ENCODE measurements around the gene SAMD14. TPM values are rescaled to one million over a fixed set of nuclear protein-coding genes. Genes with fewer than 3 reads are reported as not detected.

The SAMD14 gene
- total and polyA plus RNA-seq, 10 of the 15 experiments (the other 5 are each of a cell fraction or from before 2014, with no cell fraction given): 0.06 to 1.7 (median 0.25) TPM; not detected in 3

- DNase-seq (ENCODE audit: low read depth, low spot score): no peak
- BruUV-seq (replicated peaks): no TSS peak
- H3K36me3 ChIP-seq (ENCODE audit: control insufficient read depth in 2 of 2, insufficient read depth in 2 of 2, low read length in 1 of 2): no peaks in the 10 kb centered on the region
- ChIA-PET RAD21 (ENCODE audit: unreplicated experiment) (interaction anchor here (0.7 to 1.1 kb wide), 4 partner anchors 14 to 82 kb away, joined by 3 read pairs; no protein-coding TSS in a partner anchor), CTCF (interaction anchor here (0.9 to 2.2 kb wide), 6 partner anchors 13 to 61 kb away, joined by 4 to 10 read pairs (median 6); no protein-coding TSS in a partner anchor), SMC1A (ENCODE audit: uncharacterized antibody, unreplicated experiment) (interaction anchor here (0.7 to 1.7 kb wide), 2 partner anchors 44 to 79 kb away, joined by 3 to 6 read pairs; no protein-coding TSS in a partner anchor), POLR2A (no interaction called here)
- H4K20me1 ChIP-seq (ENCODE audit: control insufficient read depth, insufficient read depth): no peaks in the 10 kb centered on the region
- no peak overlapping the region; the same call in 1 of the 2 replicates for H3K4me2 ChIP-seq (ENCODE audit: control insufficient read depth, insufficient read depth)
- no peak overlapping the region for H3K9ac ChIP-seq (ENCODE audit: control insufficient read depth, insufficient read depth, low read length)
- no peaks in the 10 kb centered on the region for H3K4me1 ChIP-seq (ENCODE audit: control insufficient read depth, insufficient read depth, low read length)
- FAIRE-seq: no peak
- no peak overlapping the region for H3K27ac ChIP-seq (ENCODE audit: control insufficient read depth, insufficient read depth)
- in situ Hi-C loops (cut with MboI) (no loop called here), intact Hi-C loops (cut with micrococcal nuclease; ENCODE audit: unreplicated experiment) (no loop called here)
- H3K4me3 ChIP-seq: no peak overlapping the region
- H3K79me2 ChIP-seq (ENCODE audit: control insufficient read depth, insufficient read depth, low read length): no peaks in the 10 kb centered on the region
- WGBS (ENCODE audit: insufficient coverage, insufficient replicate concordance, low lambda C conversion rate, missing lambda C conversion rate): 2% methylated on average over 45 of the region's 64 CpGs
- no peak overlapping the region; the same call in 1 of the 2 replicates for H2AFZ ChIP-seq (ENCODE audit: control insufficient read depth, low read depth, low read length)
- H3K27me3 ChIP-seq (replicated peaks in 1 of 2; ENCODE audit: control insufficient read depth in 2 of 2, insufficient read depth in 2 of 2, low read length in 1 of 2): peaks cover 6% of the 10 kb centered on the region in 2 experiments; a peak in 3 of 4 replicates
- H3K9me3 ChIP-seq (replicated peaks; ENCODE audit: control insufficient read depth, insufficient read depth, low read length): no peaks in the 10 kb centered on the region
- peak; percentile 90 for ATAC-seq
- TF ChIP-seq SIN3A (IDR thresholded peaks at IDR 0.05; ENCODE audit: low read depth, low read length) (no peak), CBX3 (IDR thresholded peaks at IDR 0.05; ENCODE audit: borderline replicate concordance, low read depth) (no peak), ZNF687 (IDR thresholded peaks at IDR 0.05) (0 out of 2 replicates have a peak, but pooled peaks have one; percentile 20), NR2F1 (conservative IDR thresholded peaks at IDR 0.05) (0 out of 2 replicates have a peak, but pooled peaks have one; percentile 24), PML (IDR thresholded peaks at IDR 0.05; ENCODE audit: low read length) (no peak), BACH1 (IDR thresholded peaks at IDR 0.05; ENCODE audit: borderline replicate concordance) (peak; percentile 45; the same call in 1 of the 2 replicates), IKZF1 (conservative IDR thresholded peaks at IDR 0.05) (peak; percentile 63), HDAC6 (IDR thresholded peaks at IDR 0.05; ENCODE audit: unreplicated experiment) (peak; percentile 65), POLR2A (IDR thresholded peaks at IDR 0.05; ENCODE audit: low read depth, low read length) (no peak), ESRRA (IDR thresholded peaks at IDR 0.05; ENCODE audit: low read length) (no peak), CTCF (IDR thresholded peaks at IDR 0.05 in 2 of 3, conservative IDR thresholded peaks at IDR 0.05 in 1 of 3; ENCODE audit: control insufficient read depth in 2 of 3, extremely low read depth in 1 of 3, insufficient read depth in 1 of 3, low read depth in 3 of 3, low read length in 3 of 3) (peak; percentile 49 to 56 (median 51); a peak in 5 of 6 replicates)
- TF ChIP-seq, protein P1, sequence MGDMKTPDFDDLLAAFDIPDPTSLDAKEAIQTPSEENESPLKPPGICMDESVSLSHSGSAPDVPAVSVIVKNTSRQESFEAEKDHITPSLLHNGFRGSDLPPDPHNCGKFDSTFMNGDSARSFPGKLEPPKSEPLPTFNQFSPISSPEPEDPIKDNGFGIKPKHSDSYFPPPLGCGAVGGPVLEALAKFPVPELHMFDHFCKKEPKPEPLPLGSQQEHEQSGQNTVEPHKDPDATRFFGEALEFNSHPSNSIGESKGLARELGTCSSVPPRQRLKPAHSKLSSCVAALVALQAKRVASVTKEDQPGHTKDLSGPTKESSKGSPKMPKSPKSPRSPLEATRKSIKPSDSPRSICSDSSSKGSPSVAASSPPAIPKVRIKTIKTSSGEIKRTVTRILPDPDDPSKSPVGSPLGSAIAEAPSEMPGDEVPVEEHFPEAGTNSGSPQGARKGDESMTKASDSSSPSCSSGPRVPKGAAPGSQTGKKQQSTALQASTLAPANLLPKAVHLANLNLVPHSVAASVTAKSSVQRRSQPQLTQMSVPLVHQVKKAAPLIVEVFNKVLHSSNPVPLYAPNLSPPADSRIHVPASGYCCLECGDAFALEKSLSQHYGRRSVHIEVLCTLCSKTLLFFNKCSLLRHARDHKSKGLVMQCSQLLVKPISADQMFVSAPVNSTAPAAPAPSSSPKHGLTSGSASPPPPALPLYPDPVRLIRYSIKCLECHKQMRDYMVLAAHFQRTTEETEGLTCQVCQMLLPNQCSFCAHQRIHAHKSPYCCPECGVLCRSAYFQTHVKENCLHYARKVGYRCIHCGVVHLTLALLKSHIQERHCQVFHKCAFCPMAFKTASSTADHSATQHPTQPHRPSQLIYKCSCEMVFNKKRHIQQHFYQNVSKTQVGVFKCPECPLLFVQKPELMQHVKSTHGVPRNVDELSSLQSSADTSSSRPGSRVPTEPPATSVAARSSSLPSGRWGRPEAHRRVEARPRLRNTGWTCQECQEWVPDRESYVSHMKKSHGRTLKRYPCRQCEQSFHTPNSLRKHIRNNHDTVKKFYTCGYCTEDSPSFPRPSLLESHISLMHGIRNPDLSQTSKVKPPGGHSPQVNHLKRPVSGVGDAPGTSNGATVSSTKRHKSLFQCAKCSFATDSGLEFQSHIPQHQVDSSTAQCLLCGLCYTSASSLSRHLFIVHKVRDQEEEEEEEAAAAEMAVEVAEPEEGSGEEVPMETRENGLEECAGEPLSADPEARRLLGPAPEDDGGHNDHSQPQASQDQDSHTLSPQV (IDR thresholded peaks at IDR 0.05): 0 out of 2 replicates have a peak, but pooled peaks have one; percentile 44
Measured at GRCh38 chr17:50117202-50118051, 12.5 kb downstream of the SAMD14 start.

Measured in GM12878 (cell line).